RWPE2 (cell line): ENCODE results near the gene HOXD3.

Experiments used
- ATAC-seq: fragments of 200-7000 bp; cut with Tn5 transposase; 3 replicates; pipeline ENCODE4 v1.9.1; 2021; ENCODE audit warnings: low read depth
- DNase-seq: peaks from one replicate; pipeline ENCODE4 v3.0.0-alpha.2; 2020; ENCODE audit warnings: low spot score
- H3K27ac ChIP-seq: fragments of 450-650 bp; 2 replicates; pipeline ENCODE4 v1.5.1; 2017; ENCODE audit warnings: mild to moderate bottlenecking; ENCODE audit not compliant: poor library complexity, severe bottlenecking
- H3K27me3 ChIP-seq: fragments of 250-450 bp; sonication (Bioruptor Pico); 2 replicates; pipeline ENCODE4 v1.5.1; 2021; ENCODE audit warnings: mild to moderate bottlenecking, moderate library complexity; ENCODE audit not compliant: insufficient read depth, poor library complexity, severe bottlenecking
- H3K36me3 ChIP-seq: fragments of 250-450 bp; sonication (Bioruptor Pico); 2 replicates; pipeline ENCODE4 v1.5.1; 2020; ENCODE audit warnings: low read depth, mild to moderate bottlenecking, moderate library complexity
- H3K4me1 ChIP-seq: fragments of 250-450 bp; sonication (Bioruptor Pico); 2 replicates; pipeline ENCODE4 v1.5.1; 2021; ENCODE audit warnings: mild to moderate bottlenecking, moderate library complexity; ENCODE audit not compliant: insufficient read depth, poor library complexity, severe bottlenecking
- H3K4me3 ChIP-seq: fragments of 250-450 bp; sonication (Bioruptor Pico); 2 replicates; pipeline ENCODE4 v1.5.1; 2021; ENCODE audit warnings: mild to moderate bottlenecking, moderate library complexity; ENCODE audit not compliant: severe bottlenecking
- H3K9me3 ChIP-seq: fragments of 250-450 bp; sonication (Bioruptor Pico); 2 replicates; pipeline ENCODE4 v1.5.1; 2021; ENCODE audit warnings: mild to moderate bottlenecking, moderate library complexity; ENCODE audit not compliant: severe bottlenecking
- TF ChIP-seq, protein P1 (sequence below): fragments of 450-650 bp; IDR thresholded peaks from one replicate; pipeline ENCODE4 v1.5.1; 2017; ENCODE audit warnings: mild to moderate bottlenecking, moderate library complexity; ENCODE audit not compliant: poor library complexity, severe bottlenecking

HOXD3 gene

DNA sequence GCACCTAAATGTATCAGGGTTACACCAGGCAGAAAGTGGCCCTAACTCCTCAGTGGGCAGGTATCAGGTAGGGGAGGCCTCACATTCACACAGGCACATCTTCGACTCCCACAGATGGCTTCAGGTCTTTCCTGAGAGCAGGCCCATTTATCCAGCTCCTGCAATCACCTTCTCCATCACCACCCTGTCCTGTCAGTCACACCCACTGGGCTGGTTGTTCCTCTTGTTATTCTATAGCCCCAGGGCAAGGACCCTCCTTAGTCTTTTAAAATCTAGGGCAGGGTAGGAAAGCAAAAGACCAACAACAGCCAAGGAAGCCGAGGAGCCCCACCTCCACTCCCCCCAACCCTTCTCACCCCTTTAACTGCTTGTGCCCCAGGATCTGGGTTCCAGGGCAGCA is 14.8 kb upstream of the HOXD3 start:
- Histone ChIP-seq H3K27me3 (no peaks in the 10 kb centered on the region), H3K9me3 (no peaks in the 10 kb centered on the region), H3K36me3 (no peaks in the 10 kb centered on the region), H3K27ac (no peak overlapping the region), H3K4me3 (no peak overlapping the region), H3K4me1 (no peaks in the 10 kb centered on the region)
- DNase-seq (peak; percentile 17), ATAC-seq (no peak)
- TF ChIP-seq, protein P1, sequence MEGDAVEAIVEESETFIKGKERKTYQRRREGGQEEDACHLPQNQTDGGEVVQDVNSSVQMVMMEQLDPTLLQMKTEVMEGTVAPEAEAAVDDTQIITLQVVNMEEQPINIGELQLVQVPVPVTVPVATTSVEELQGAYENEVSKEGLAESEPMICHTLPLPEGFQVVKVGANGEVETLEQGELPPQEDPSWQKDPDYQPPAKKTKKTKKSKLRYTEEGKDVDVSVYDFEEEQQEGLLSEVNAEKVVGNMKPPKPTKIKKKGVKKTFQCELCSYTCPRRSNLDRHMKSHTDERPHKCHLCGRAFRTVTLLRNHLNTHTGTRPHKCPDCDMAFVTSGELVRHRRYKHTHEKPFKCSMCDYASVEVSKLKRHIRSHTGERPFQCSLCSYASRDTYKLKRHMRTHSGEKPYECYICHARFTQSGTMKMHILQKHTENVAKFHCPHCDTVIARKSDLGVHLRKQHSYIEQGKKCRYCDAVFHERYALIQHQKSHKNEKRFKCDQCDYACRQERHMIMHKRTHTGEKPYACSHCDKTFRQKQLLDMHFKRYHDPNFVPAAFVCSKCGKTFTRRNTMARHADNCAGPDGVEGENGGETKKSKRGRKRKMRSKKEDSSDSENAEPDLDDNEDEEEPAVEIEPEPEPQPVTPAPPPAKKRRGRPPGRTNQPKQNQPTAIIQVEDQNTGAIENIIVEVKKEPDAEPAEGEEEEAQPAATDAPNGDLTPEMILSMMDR, result no peak

GRCh38 chr2:176145085-176145969 is 11.8 kb upstream of the HOXD3 start:
- Histone ChIP-seq H3K36me3 (no peaks in the 10 kb centered on the region), H3K9me3 (no peaks in the 10 kb centered on the region), H3K27ac (no peak overlapping the region), H3K4me1 (no peaks in the 10 kb centered on the region), H3K27me3 (no peaks in the 10 kb centered on the region), H3K4me3 (no peak overlapping the region)
- no peak for ATAC-seq
- no peak for DNase-seq
- TF ChIP-seq, protein P1, result no peak

DNA sequence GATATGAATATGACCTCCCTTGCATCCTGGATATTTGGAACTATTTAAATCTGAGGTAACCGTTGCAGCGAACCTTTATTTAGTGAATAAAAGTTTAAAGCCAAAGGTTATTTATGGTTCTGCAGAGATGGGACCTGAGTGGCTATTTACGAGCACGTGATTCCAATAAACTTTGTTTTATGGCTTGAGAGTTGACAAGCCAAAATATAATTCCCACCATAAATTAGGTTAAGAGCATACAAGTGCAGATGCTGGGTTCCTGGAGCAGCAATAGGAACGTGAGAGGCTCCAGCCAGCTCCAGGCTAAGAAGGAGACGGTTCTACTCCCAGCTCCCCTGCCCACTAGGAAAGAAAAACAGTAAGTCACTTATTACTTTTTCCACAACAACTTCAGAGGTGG is 11.0 kb upstream of the HOXD3 start:
- Histone ChIP-seq H3K27ac (no peak overlapping the region), H3K4me1 (no peaks in the 10 kb centered on the region), H3K27me3 (no peaks in the 10 kb centered on the region), H3K9me3 (no peaks in the 10 kb centered on the region), H3K4me3 (no peak overlapping the region), H3K36me3 (no peaks in the 10 kb centered on the region)
- no peak for ATAC-seq
- TF ChIP-seq, protein P1, result no peak
- no peak for DNase-seq

GRCh38 chr2:176146645-176147044 is 10.5 kb upstream of the HOXD3 start:
- ATAC-seq (no peak), DNase-seq (no peak)
- Histone ChIP-seq H3K4me1 (no peaks in the 10 kb centered on the region), H3K36me3 (no peaks in the 10 kb centered on the region), H3K27ac (no peak overlapping the region), H3K27me3 (no peaks in the 10 kb centered on the region), H3K9me3 (no peaks in the 10 kb centered on the region), H3K4me3 (no peak overlapping the region)
- TF ChIP-seq, protein P1, result no peak

GRCh38 chr2:176147210-176147799 is 9.8 kb upstream of the HOXD3 start:
- no peaks in the 10 kb centered on the region for H3K36me3 ChIP-seq
- TF ChIP-seq, protein P1, result no peak
- ATAC-seq, result no peak
- no peaks in the 10 kb centered on the region for H3K27me3 ChIP-seq
- no peaks in the 10 kb centered on the region for H3K4me1 ChIP-seq
- no peak overlapping the region for H3K4me3 ChIP-seq
- no peaks in the 10 kb centered on the region for H3K9me3 ChIP-seq
- DNase-seq, result no peak
- H3K27ac ChIP-seq, result no peak overlapping the region
